Mucosa of stomach (tissue), 1 donor: ENCODE measurements around the gene SMPD4.
"Not testable (repeated sequence)": the region's sequence is repeated elsewhere in the genome, so short reads cannot be mapped to it uniquely, and the experiment has no call there.

ENCODE experiments used
- H3K27me3 ChIP-seq: one replicate; pipeline ENCODE4 v1.7.0; 2013; ENCODE audit warnings: mild to moderate bottlenecking, low read length; ENCODE audit not compliant: control insufficient read depth, insufficient read depth
- H3K36me3 ChIP-seq: one replicate; pipeline ENCODE4 v1.7.0; 2013; ENCODE audit warnings: low read length; ENCODE audit not compliant: control insufficient read depth, insufficient read depth
- H3K4me1 ChIP-seq: one replicate; pipeline ENCODE4 v1.7.0; 2013; ENCODE audit warnings: mild to moderate bottlenecking, low read length; ENCODE audit not compliant: control insufficient read depth, insufficient read depth
- H3K4me3 ChIP-seq: one replicate; pipeline ENCODE4 v1.7.0; 2013; ENCODE audit warnings: low read length
- H3K9ac ChIP-seq: one replicate; pipeline ENCODE4 v1.7.0; 2013; ENCODE audit warnings: mild to moderate bottlenecking, low read length, moderate library complexity
- H3K9me3 ChIP-seq: one replicate; pipeline ENCODE4 v1.7.0; 2013; ENCODE audit warnings: mild to moderate bottlenecking, low read length, moderate library complexity; ENCODE audit not compliant: control insufficient read depth
- donor health status: Pancreatic carcinoma.

The SMPD4 gene

GRCh38 chr2:130183512-130184373 is 2.3 kb upstream of the SMPD4 start:
- no peak overlapping the region for H3K4me3 ChIP-seq
- no peaks in the 10 kb centered on the region for H3K36me3 ChIP-seq
- H3K9ac ChIP-seq: peak overlapping the region; percentile 18
- H3K27me3 ChIP-seq: no peaks in the 10 kb centered on the region
- H3K9me3 ChIP-seq: no peaks in the 10 kb centered on the region
- H3K4me1 ChIP-seq: peaks cover 18% of the 10 kb centered on the region

- not testable (repeated sequence) for H3K9me3 ChIP-seq, H3K4me3 ChIP-seq, H3K27me3 ChIP-seq, H3K36me3 ChIP-seq
- H3K9ac ChIP-seq: peak overlapping the region; percentile 18
- peaks cover 18% of the 10 kb centered on the region for H3K4me1 ChIP-seq
Measured at GRCh38 chr2:130182826-130183511, 1.6 kb upstream of the SMPD4 start.

- H3K27me3 ChIP-seq, H3K9me3 ChIP-seq, H3K36me3 ChIP-seq: not testable (repeated sequence)
- H3K4me1 ChIP-seq: peaks cover 18% of the 10 kb centered on the region
- H3K9ac ChIP-seq: peak within 1 kb of the TSS; percentile 65
- peak within 1 kb of the TSS; percentile 71 for H3K4me3 ChIP-seq
Measured at GRCh38 chr2:130181880-130182682, 679 bp upstream of the SMPD4 start, which contains the start of gene MZT2B. Gene MZT2B (plus strand): TSS chr2:130182262. CDS start chr2:130182283, 21 bp downstream.

GRCh38 chr2:130180404-130181324 is 738 bp downstream of the SMPD4 start:
- not testable (repeated sequence) for H3K27me3 ChIP-seq, H3K9me3 ChIP-seq, H3K36me3 ChIP-seq
- Histone ChIP-seq H3K9ac (peak overlapping the region; percentile 57), H3K4me1 (peaks cover 18% of the 10 kb centered on the region), H3K4me3 (peak overlapping the region; percentile 70)

GRCh38 chr2:130174866-130175265 is 6.5 kb downstream of the SMPD4 start:
- not testable (repeated sequence) for H3K4me3 ChIP-seq, H3K9me3 ChIP-seq, H3K4me1 ChIP-seq, H3K36me3 ChIP-seq, H3K9ac ChIP-seq, H3K27me3 ChIP-seq

GRCh38 chr2:130169896-130170295 is 11.5 kb downstream of the SMPD4 start:
- H3K4me3 ChIP-seq: no peak overlapping the region
- H3K27me3 ChIP-seq: no peaks in the 10 kb centered on the region
- no peaks in the 10 kb centered on the region for H3K9me3 ChIP-seq
- H3K9ac ChIP-seq: no peak overlapping the region
- H3K36me3 ChIP-seq: no peaks in the 10 kb centered on the region
- no peaks in the 10 kb centered on the region for H3K4me1 ChIP-seq

- not testable (repeated sequence) for H3K36me3 ChIP-seq, H3K4me1 ChIP-seq, H3K27me3 ChIP-seq, H3K9me3 ChIP-seq, H3K4me3 ChIP-seq, H3K9ac ChIP-seq
Measured at GRCh38 chr2:130169163-130169562, 12.2 kb downstream of the SMPD4 start.

- H3K36me3 ChIP-seq, H3K9ac ChIP-seq, H3K27me3 ChIP-seq, H3K4me1 ChIP-seq, H3K4me3 ChIP-seq, H3K9me3 ChIP-seq: not testable (repeated sequence)
Measured at GRCh38 chr2:130166611-130167010, 14.8 kb downstream of the SMPD4 start.

GRCh38 chr2:130165293-130166016 is 15.9 kb downstream of the SMPD4 start:
- no peak overlapping the region for H3K9ac ChIP-seq

GRCh38 chr2:130162968-130163367 is 18.4 kb downstream of the SMPD4 start:
- H3K4me3 ChIP-seq: no peak overlapping the region
- H3K9me3 ChIP-seq: no peaks in the 10 kb centered on the region
- H3K27me3 ChIP-seq: no peaks in the 10 kb centered on the region
- no peaks in the 10 kb centered on the region for H3K4me1 ChIP-seq
- no peak overlapping the region for H3K9ac ChIP-seq
- H3K36me3 ChIP-seq: no peaks in the 10 kb centered on the region

More at GRCh38 chr2:130165293-130166016, 15.9 kb downstream of the SMPD4 start:
- H3K36me3 ChIP-seq: no peaks in the 10 kb centered on the region
- no peak overlapping the region for H3K4me3 ChIP-seq
- H3K9me3 ChIP-seq: no peaks in the 10 kb centered on the region
- H3K4me1 ChIP-seq: no peaks in the 10 kb centered on the region
- H3K27me3 ChIP-seq: no peaks in the 10 kb centered on the region

GRCh38 chr2:130162486-130162885 is 18.9 kb downstream of the SMPD4 start:
- H3K36me3 ChIP-seq: not testable (repeated sequence)

More at GRCh38 chr2:130162486-130162885, 18.9 kb downstream of the SMPD4 start:
- not testable (repeated sequence) for H3K27me3 ChIP-seq, H3K4me3 ChIP-seq, H3K9me3 ChIP-seq, H3K9ac ChIP-seq, H3K4me1 ChIP-seq
